Gastrocnemius medialis (tissue), 4 donors: ENCODE measurements around the gene FOXP4. TPM values are rescaled to one million over a fixed set of nuclear protein-coding genes. Genes with fewer than 3 reads are reported as not detected.
A peak's percentile ranks its signal among the peaks of the same experiment; 100 is the strongest.

Experiments used
- ATAC-seq, 2 donors: fragments of 150-250 bp; one replicate each; pipeline ENCODE4 v1.9.1; 2016
- DNase-seq, 2 donors: peaks; one replicate each; pipeline ENCODE4 v3.0.0-alpha.2; 2019
- H3K27ac ChIP-seq, 4 donors: fragments of 200-600 bp; sonication (generic); 1 replicate in 1 of 4; 2 replicates in 3 of 4; pipeline ENCODE4 v1.5.1; 2016 to 2018; ENCODE audit warnings: mild to moderate bottlenecking in 2 of 4, moderate library complexity in 1 of 4
- H3K27me3 ChIP-seq, 3 donors: fragments of 200-600 bp; sonication (generic) in 2 of 3; 1 replicate in 1 of 3; 2 replicates in 2 of 3; pipeline versions ENCODE4 v1.5.1 to v1.6.0; 2016 to 2019; ENCODE audit warnings: mild to moderate bottlenecking in 1 of 3, moderate library complexity in 1 of 3
- H3K36me3 ChIP-seq, 2 donors: fragments of 200-600 bp; sonication (generic) in 1 of 2; one replicate each; pipeline ENCODE4 v1.5.1; 2017 to 2018
- H3K4me1 ChIP-seq, 2 donors: fragments of 200-600 bp; sonication (generic) in 1 of 2; one replicate each; pipeline ENCODE4 v1.5.1; 2016 to 2017; ENCODE audit warnings: mild to moderate bottlenecking in 2 of 2
- H3K4me3 ChIP-seq, 4 donors: fragments of 200-600 bp; sonication (generic) in 3 of 4; 1 replicate in 1 of 4; 2 replicates in 3 of 4; pipeline ENCODE4 v1.5.1; 2016 to 2019; ENCODE audit warnings: mild to moderate bottlenecking in 2 of 4
- H3K9me3 ChIP-seq, 3 donors: fragments of 200-600 bp; sonication (generic) in 2 of 3; 1 replicate in 1 of 3; 2 replicates in 2 of 3; pipeline ENCODE4 v1.5.1; 2016 to 2019
- CTCF ChIP-seq, 5 experiments: fragments of 450-650 bp in 3 of 5; fragments of 200-600 bp in 2 of 5; sonication (generic) in 2 of 5; IDR thresholded peaks in 4 of 5; conservative IDR thresholded peaks in 1 of 5; 1 replicate in 4 of 5; 2 replicates in 1 of 5; pipeline ENCODE4 v1.5.1; 2016 to 2019; ENCODE audit warnings: antibody characterized with exemption in 5 of 5, mild to moderate bottlenecking in 3 of 5, moderate library complexity in 3 of 5
- POLR2A ChIP-seq, 2 donors: fragments of 450-650 bp; IDR thresholded peaks; one replicate each; pipeline ENCODE4 v1.6.1; 2017; ENCODE audit warnings: antibody characterized with exemption in 2 of 2, mild to moderate bottlenecking in 2 of 2, moderate library complexity in 2 of 2
- in situ Hi-C, 4 donors: fragments of 200-750 bp; cut with MboI; loops; one replicate each; pipeline versions ENCODE4 v1.15.0 to v1.8.0; 2017; ENCODE audit warnings: low sequenced_read_pairs in 4 of 4
- intact Hi-C: fragments of 100-400 bp; cut with DNase I; formaldehyde crosslinking; loops from one replicate; pipeline ENCODE4 v1.15.1; 2023; ENCODE audit warnings: low total_unique reads
- total RNA-seq, 4 donors: library from RNA; depleted of rRNA; stranded (reverse); fragments of >200 nt; gene quantifications; one replicate each; pipeline versions ENCODE4 v1.1.0 to v1.2.3, GENCODE V29; 2016

Gene FOXP4
- 10 to 100 TPM in 1 of 4 donors, 1 to 10 TPM in 3; 3.4 to 11.4 (median 6.5) TPM for total RNA-seq

- no peaks in the 10 kb centered on the region for H3K9me3 ChIP-seq
- in situ Hi-C loops (no loop called here), intact Hi-C loops (loop anchor here (5.0 kb wide), 6 partner anchors 39 to 231 kb away; partner anchors contain the start of gene FRS3)
- no peaks in the 10 kb centered on the region for H3K36me3 ChIP-seq
- ATAC-seq (peak; percentile 90 to 91), DNase-seq (peak; percentile 86 to 87)
- no peaks in the 10 kb centered on the region for H3K27me3 ChIP-seq
- TF ChIP-seq CTCF (IDR thresholded peaks at IDR 0.05 in 4 of 5, conservative IDR thresholded peaks at IDR 0.05 in 1 of 5), result no peak
- no peak for TF ChIP-seq POLR2A (IDR thresholded peaks at IDR 0.05)
- H3K4me3 ChIP-seq, result peak within 1 kb of the TSS; percentile 64 to 82 (median 69)
- H3K4me1 ChIP-seq, result peaks cover 21 to 45% of the 10 kb centered on the region in 2 donors
- H3K27ac ChIP-seq, result peak within 1 kb of the TSS; percentile 72 to 89 (median 79)
These were observed at the start of gene FOXP4 for GRCh38 chr6:41545703-41546474. Gene FOXP4 (plus strand): TSS chr6:41546381. CDS start chr6:41565761, 19,380 bp downstream.

GRCh38 chr6:41497573-41497972, 48.6 kb upstream of the FOXP4 start:
- intact Hi-C loops, result no loop called here

GRCh38 chr6:41497994-41498393, 48.2 kb upstream of the FOXP4 start:
- no peaks in the 10 kb centered on the region for H3K4me1 ChIP-seq
- in situ Hi-C loops, result no loop called here
- no peak for TF ChIP-seq CTCF (IDR thresholded peaks at IDR 0.05 in 4 of 5, conservative IDR thresholded peaks at IDR 0.05 in 1 of 5)
- TF ChIP-seq POLR2A (IDR thresholded peaks at IDR 0.05), result no peak
- no peak overlapping the region for H3K27ac ChIP-seq
- DNase-seq, result no peak
- ATAC-seq, result no peak
- H3K27me3 ChIP-seq, result no peaks in the 10 kb centered on the region
- no peak overlapping the region for H3K4me3 ChIP-seq
- intact Hi-C loops, result no loop called here
- no peaks in the 10 kb centered on the region for H3K9me3 ChIP-seq
- H3K36me3 ChIP-seq, result no peaks in the 10 kb centered on the region

More at GRCh38 chr6:41497573-41497972, 48.6 kb upstream of the FOXP4 start:
- Histone ChIP-seq H3K9me3 (no peaks in the 10 kb centered on the region), H3K27me3 (no peaks in the 10 kb centered on the region), H3K27ac (no peak overlapping the region), H3K4me1 (no peaks in the 10 kb centered on the region), H3K4me3 (no peak overlapping the region), H3K36me3 (no peaks in the 10 kb centered on the region)
- DNase-seq (no peak), ATAC-seq (no peak)
- TF ChIP-seq POLR2A (IDR thresholded peaks at IDR 0.05) (no peak), CTCF (IDR thresholded peaks at IDR 0.05 in 4 of 5, conservative IDR thresholded peaks at IDR 0.05 in 1 of 5) (no peak)
- in situ Hi-C loops, result no loop called here

- Histone ChIP-seq H3K4me1 (peaks cover 0 to 3% of the 10 kb centered on the region in 2 donors), H3K4me3 (no peak overlapping the region), H3K27ac (no peak overlapping the region), H3K9me3 (no peaks in the 10 kb centered on the region), H3K27me3 (no peaks in the 10 kb centered on the region), H3K36me3 (no peaks in the 10 kb centered on the region)
- in situ Hi-C loops (no loop called here), intact Hi-C loops (no loop called here)
- ATAC-seq, result no peak
- no peak for DNase-seq
- TF ChIP-seq POLR2A (IDR thresholded peaks at IDR 0.05) (no peak), CTCF (IDR thresholded peaks at IDR 0.05 in 4 of 5, conservative IDR thresholded peaks at IDR 0.05 in 1 of 5) (no peak)
These were observed 47.1 kb upstream of the FOXP4 start for GRCh38 chr6:41498968-41499599.
